Fibroblast of skin of left quadriceps (primary cell): ENCODE results near the gene GPC1.

Experiments
- DNase-seq, 2 experiments: peaks; one replicate each; pipeline ENCODE4 v3.0.0-alpha.2; 2013; ENCODE audit warnings: low read depth in 2 of 2

GPC1 gene

DNA sequence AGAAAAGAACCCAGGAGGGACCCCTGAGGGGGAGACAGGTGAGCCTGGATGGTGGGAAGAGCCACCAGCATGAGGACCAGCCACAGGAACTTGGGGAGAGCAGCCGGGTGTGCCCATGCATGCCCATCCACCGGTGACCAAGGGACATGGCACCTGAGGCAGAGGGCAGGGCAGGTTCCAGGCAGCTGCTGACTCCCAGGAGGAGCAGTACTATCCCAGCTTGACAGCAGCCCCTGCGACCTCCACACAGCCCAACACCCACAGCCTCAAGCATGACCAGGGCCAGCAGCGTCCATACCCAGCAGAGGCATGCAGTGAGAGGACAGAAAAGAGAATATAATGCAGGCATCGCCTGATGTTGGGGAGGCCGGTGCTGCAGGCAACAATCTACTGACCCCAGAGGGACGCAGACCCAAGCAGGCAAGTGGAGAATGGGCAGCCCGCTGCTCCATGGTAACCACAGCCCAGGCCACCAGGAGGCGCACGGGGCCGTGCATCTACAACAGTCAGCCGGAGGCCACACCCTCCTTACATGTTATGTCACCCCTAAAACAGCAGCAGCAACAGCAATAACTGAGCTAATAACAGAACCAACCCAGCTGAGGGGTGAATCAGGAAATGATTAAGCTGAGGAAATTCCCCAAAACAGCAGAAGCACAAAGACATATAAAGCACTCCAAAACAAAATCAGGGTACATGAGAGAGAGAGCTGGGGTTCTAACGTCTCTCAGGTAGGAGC, 78.3 kb downstream of the GPC1 start:
- DNase-seq: peak; percentile 39 to 41

DNA sequence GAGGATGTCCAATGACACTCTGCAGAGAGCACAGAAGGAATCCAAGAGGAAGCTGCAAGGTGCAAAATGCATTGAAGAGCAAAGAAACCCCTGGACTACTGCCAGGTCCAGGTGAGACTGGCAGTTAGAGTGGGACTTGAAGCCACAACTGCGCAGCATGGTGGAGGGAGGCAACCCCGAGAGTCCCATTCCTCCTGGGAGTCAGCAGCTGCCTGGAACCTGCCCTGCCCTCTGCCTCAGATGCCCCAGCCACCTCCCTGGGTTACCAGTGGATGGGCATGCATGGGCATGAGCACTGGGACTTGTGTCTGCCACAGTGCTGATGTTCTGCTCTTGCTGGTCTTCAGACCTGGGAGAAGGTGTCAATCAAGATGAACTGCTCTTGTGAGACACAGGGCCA, 79.2 kb downstream of the GPC1 start:
- DNase-seq: no peak

DNA sequence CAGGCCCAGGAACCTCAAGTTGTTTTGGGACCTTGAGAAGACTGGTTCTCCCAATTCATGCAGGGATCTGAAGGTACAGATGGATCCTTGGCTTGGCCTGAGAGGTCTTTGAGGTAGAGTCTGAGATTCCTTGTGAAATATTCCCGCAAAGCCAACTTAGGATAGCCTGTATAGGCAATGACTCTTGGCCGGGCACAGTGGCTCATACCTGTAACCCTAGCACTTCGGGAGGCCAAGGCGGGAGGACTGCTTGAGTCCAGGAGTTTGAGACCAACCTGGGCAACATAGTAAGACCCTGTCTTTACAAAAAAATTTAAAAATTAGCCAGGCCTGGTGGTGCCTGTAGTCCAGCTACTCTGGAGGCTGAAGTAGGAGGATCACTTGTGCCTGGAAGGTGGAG, 81.9 kb downstream of the GPC1 start:
- no peak for DNase-seq
